Astrocyte (in vitro differentiated cells and primary cell): ENCODE results near the gene PRKD1. TPM values are rescaled to one million over a fixed set of nuclear protein-coding genes. Genes with fewer than 3 reads are reported as not detected.
A peak's percentile ranks its signal among the peaks of the same experiment; 100 is the strongest.

Experiments
- DNase-seq: peaks from one replicate; pipeline ENCODE4 v3.0.0-alpha.2; 2010; ENCODE audit warnings: low read depth
- FAIRE-seq: peaks from 2 replicates; lab custom pipeline; 2011; peaks lifted over from hg19 to GRCh38; lab: Jason Lieb, UNC
- H2AFZ ChIP-seq: 2 replicates; pipeline ENCODE4 v1.6.0; 2012; ENCODE audit warnings: low read depth, low read length, inconsistent platforms
- H3K27ac ChIP-seq: 2 replicates; pipeline ENCODE4 v1.5.1; 2011; ENCODE audit warnings: low read depth, low read length, inconsistent platforms
- H3K27me3 ChIP-seq: 2 replicates; pipeline ENCODE4 v1.6.0; 2011; ENCODE audit warnings: low read length, inconsistent platforms; ENCODE audit not compliant: insufficient read depth
- H3K36me3 ChIP-seq: 2 replicates; pipeline ENCODE4 v1.5.1; 2011; ENCODE audit warnings: low read length, inconsistent platforms; ENCODE audit not compliant: insufficient read depth
- H3K4me1 ChIP-seq: 2 replicates; pipeline ENCODE4 v1.5.1; 2011; ENCODE audit warnings: low read length, inconsistent platforms; ENCODE audit not compliant: insufficient read depth
- H3K4me2 ChIP-seq: 2 replicates; pipeline ENCODE4 v1.6.0; 2012; ENCODE audit warnings: low read length, inconsistent platforms
- H3K4me3 ChIP-seq: 2 replicates; pipeline ENCODE4 v1.5.1; 2011; ENCODE audit warnings: low read depth, mild to moderate bottlenecking, low read length, inconsistent platforms; ENCODE audit not compliant: insufficient read depth
- H3K79me2 ChIP-seq: 2 replicates; pipeline ENCODE4 v1.6.0; 2012; ENCODE audit warnings: mild to moderate bottlenecking, low read length, inconsistent platforms; ENCODE audit not compliant: insufficient read depth
- H3K9ac ChIP-seq: 2 replicates; pipeline ENCODE4 v1.6.0; 2012; ENCODE audit warnings: mild to moderate bottlenecking, low read length, inconsistent platforms
- H3K9me3 ChIP-seq: 2 replicates; pipeline ENCODE4 v1.5.1; 2012; ENCODE audit warnings: low read depth, mild to moderate bottlenecking, low read length, inconsistent platforms; ENCODE audit not compliant: insufficient read depth
- H4K20me1 ChIP-seq: 2 replicates; pipeline ENCODE4 v1.6.0; 2012; ENCODE audit warnings: low read length, inconsistent platforms; ENCODE audit not compliant: insufficient read depth
- H3K27ac Mint-ChIP-seq: one replicate; pipeline ENCODE4 v1.8.0; 2021; ENCODE audit warnings: mild to moderate bottlenecking, mixed read lengths; ENCODE audit not compliant: unreplicated experiment
- H3K27me3 Mint-ChIP-seq: one replicate; pipeline ENCODE4 v1.8.0; 2021; ENCODE audit warnings: low read depth, mixed read lengths; ENCODE audit not compliant: unreplicated experiment
- H3K36me3 Mint-ChIP-seq: one replicate; pipeline ENCODE4 v1.8.0; 2021; ENCODE audit warnings: low read depth, mixed read lengths; ENCODE audit not compliant: unreplicated experiment
- H3K4me1 Mint-ChIP-seq: one replicate; pipeline ENCODE4 v1.8.0; 2021; ENCODE audit warnings: low read depth, mixed read lengths; ENCODE audit not compliant: unreplicated experiment
- H3K4me3 Mint-ChIP-seq: one replicate; pipeline ENCODE4 v1.8.0; 2021; ENCODE audit warnings: mild to moderate bottlenecking, moderate library complexity, mixed read lengths; ENCODE audit not compliant: unreplicated experiment
- H3K9me3 Mint-ChIP-seq: one replicate; pipeline ENCODE4 v1.8.0; 2021; ENCODE audit warnings: mild to moderate bottlenecking, mixed read lengths; ENCODE audit not compliant: unreplicated experiment
- CTCF ChIP-seq: IDR thresholded peaks from 2 replicates; pipeline ENCODE4 v1.5.1; 2011; ENCODE audit warnings: low read depth, mild to moderate bottlenecking, inconsistent platforms, low read length, moderate library complexity; ENCODE audit not compliant: insufficient read depth
- EZH2 ChIP-seq: IDR thresholded peaks from 2 replicates; pipeline ENCODE4 v1.6.1; 2012; ENCODE audit warnings: mild to moderate bottlenecking, low read length, inconsistent platforms; ENCODE audit not compliant: insufficient read depth
- total RNA-seq: library from RNA; stranded (reverse); gene quantifications from 2 replicates; pipeline ENCODE4 v1.2.1, GENCODE V29; 2021

PRKD1 gene
- total RNA-seq, 1 donor from 2014 or later = 5.9 TPM

- H3K27ac Mint-ChIP-seq = no peak overlapping the region
- Histone ChIP-seq H3K4me2 (no peak overlapping the region), H3K4me1 (no peaks in the 10 kb centered on the region), H3K4me3 (no peak overlapping the region), H3K79me2 (no peaks in the 10 kb centered on the region), H4K20me1 (peaks cover 22% of the 10 kb centered on the region), H3K9me3 (no peaks in the 10 kb centered on the region), H3K27me3 (no peaks in the 10 kb centered on the region), H2AFZ (no peak overlapping the region), H3K9ac (no peak overlapping the region), H3K27ac (no peak overlapping the region), H3K36me3 (no peaks in the 10 kb centered on the region)
- no peak for TF ChIP-seq CTCF
- H3K9me3 Mint-ChIP-seq = peaks cover 3% of the 10 kb centered on the region
- H3K36me3 Mint-ChIP-seq = no peaks in the 10 kb centered on the region
- FAIRE-seq (no peak), DNase-seq (no peak)
- peaks cover 3% of the 10 kb centered on the region for H3K4me1 Mint-ChIP-seq
- no peaks in the 10 kb centered on the region for H3K27me3 Mint-ChIP-seq
- H3K4me3 Mint-ChIP-seq = no peak overlapping the region
Measured at GRCh38 chr14:29810682-29811081, 117.0 kb downstream of the PRKD1 start.

GRCh38 chr14:29810064-29810463 lies 117.6 kb downstream of the PRKD1 start:
- Mint-ChIP-seq H3K9me3 (peaks cover 3% of the 10 kb centered on the region), H3K4me3 (no peak overlapping the region), H3K4me1 (peaks cover 6% of the 10 kb centered on the region), H3K27ac (no peak overlapping the region), H3K27me3 (no peaks in the 10 kb centered on the region), H3K36me3 (no peaks in the 10 kb centered on the region)
- Histone ChIP-seq H2AFZ (no peak overlapping the region), H4K20me1 (peaks cover 26% of the 10 kb centered on the region), H3K4me3 (no peak overlapping the region), H3K79me2 (no peaks in the 10 kb centered on the region), H3K4me1 (no peaks in the 10 kb centered on the region), H3K36me3 (no peaks in the 10 kb centered on the region), H3K9ac (no peak overlapping the region), H3K27me3 (no peaks in the 10 kb centered on the region), H3K9me3 (no peaks in the 10 kb centered on the region), H3K27ac (no peak overlapping the region), H3K4me2 (no peak overlapping the region)
- TF ChIP-seq EZH2 (no peak), CTCF (no peak)
- DNase-seq = no peak
- no peak for FAIRE-seq

- Mint-ChIP-seq H3K27ac (peak overlapping the region; percentile 68), H3K4me1 (peaks cover 6% of the 10 kb centered on the region), H3K4me3 (no peak overlapping the region), H3K9me3 (no peaks in the 10 kb centered on the region), H3K36me3 (no peaks in the 10 kb centered on the region), H3K27me3 (no peaks in the 10 kb centered on the region)
- no peak for TF ChIP-seq CTCF
- no peak for TF ChIP-seq EZH2
- no peaks in the 10 kb centered on the region for H3K36me3 ChIP-seq
- FAIRE-seq (no peak), DNase-seq (no peak)
- no peak overlapping the region for H2AFZ ChIP-seq
- H3K9me3 ChIP-seq = no peaks in the 10 kb centered on the region
- H3K27ac ChIP-seq = no peak overlapping the region
- H4K20me1 ChIP-seq = peaks cover 21% of the 10 kb centered on the region
- H3K4me3 ChIP-seq = no peak overlapping the region
- H3K9ac ChIP-seq = no peak overlapping the region
- H3K4me1 ChIP-seq = no peaks in the 10 kb centered on the region
- peak overlapping the region; percentile 35 for H3K4me2 ChIP-seq
- no peaks in the 10 kb centered on the region for H3K79me2 ChIP-seq
- no peaks in the 10 kb centered on the region for H3K27me3 ChIP-seq
Measured at GRCh38 chr14:29806124-29806517, 121.5 kb downstream of the PRKD1 start.
